ENCODE data around the gene CDKL5.

CDKL5 gene

GRCh38 chrX:18698737-18699650 lies 273.6 kb downstream of the CDKL5 start:
- DNase-seq (ENCODE audit: low spot score), result no peak

GRCh38 chrX:18701621-18702361 lies 276.4 kb downstream of the CDKL5 start:
- DNase-seq (ENCODE audit: low spot score), result no peak

GRCh38 chrX:18702362-18703195 lies 277.2 kb downstream of the CDKL5 start:
- no peak for DNase-seq (ENCODE audit: low spot score)
